GM21423 (cell line): Measurements from ENCODE around the gene GDF15.

Experiments
- ATAC-seq: cut with Tn5 transposase; IDR thresholded peaks from one replicate; pipeline ENCODE4 v1.9.1; 2021; ENCODE audit warnings: mild to moderate bottlenecking, moderate library complexity; ENCODE audit not compliant: unreplicated experiment

Gene GDF15

DNA sequence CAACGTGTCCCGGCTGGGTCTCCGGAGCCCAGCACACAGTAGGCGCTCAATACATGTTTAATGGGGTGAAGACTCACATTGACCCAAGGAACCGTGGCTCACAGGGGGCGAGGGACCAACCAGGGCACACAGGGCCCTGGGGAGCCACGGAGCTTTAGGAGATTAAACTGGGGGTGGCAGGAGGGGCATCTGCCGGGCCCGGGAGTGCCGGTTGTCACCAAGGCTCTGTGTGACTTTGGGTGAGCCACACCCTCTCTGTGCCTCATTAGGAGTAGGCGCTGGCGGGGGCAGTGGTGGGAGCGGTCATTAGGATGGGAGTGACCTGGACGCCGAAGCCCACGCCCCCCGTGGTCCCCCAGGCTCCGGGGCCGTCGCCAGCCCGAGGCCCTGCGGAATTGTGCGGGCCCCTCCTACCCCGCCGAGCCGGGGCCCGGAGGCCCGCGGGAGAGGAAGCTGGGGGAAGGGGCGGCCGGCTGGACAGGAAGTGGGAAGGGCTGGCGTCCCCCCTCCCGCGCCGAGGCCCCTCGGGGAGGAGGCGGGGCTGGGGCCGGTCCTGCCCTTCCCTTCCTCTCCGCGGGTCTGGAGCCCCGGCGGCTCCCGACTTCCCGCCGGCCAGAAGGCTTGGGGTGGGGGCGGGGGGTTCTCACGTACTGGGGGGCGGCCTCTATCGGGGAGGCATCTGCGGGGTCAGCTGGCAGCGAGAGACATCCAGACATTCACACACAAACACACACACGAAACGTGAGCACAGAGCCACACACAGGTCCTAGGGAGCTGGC, 31.5 kb downstream of the GDF15 start:
- peak; percentile 26 for ATAC-seq

- no peak for ATAC-seq
Observed at GRCh38 chr19:18418029-18418482, 32.1 kb downstream of the GDF15 start.

DNA sequence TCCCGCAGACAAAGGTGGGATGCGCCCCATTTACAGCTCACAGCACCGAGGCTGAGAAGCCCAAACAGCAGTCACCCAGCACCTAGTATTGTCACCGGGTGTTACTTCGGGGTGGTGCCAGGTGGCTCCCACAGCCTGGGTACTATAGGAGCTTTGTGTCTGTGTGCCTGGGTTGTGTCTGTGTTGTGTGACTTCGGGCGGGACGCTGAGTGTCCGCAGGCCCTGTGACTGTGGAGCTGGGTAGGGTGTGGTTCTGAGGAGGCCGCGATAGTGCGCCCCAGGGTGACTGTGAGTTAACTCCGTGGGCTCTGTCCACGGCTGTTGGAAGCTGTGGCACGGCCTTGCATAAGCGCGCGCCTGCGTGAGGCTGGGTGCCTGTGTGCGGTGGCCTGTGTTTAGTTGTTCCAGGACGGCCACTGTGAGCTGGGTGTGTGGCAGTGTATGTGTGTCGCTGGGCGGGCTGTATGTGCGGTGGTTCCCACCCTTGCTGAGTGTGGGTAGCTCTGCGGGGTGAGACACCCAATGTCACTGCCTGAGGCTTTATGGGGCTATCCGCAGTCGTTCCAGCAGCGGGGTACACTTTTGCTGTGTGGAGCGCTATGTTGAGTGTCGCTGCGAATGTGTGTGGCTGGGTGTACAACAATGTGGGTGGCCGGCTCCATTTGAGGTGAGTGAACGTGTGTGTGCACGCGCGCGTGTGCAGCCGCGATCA, 32.7 kb downstream of the GDF15 start:
- ATAC-seq = peak; percentile 2

GRCh38 chr19:18419195-18419698, 33.3 kb downstream of the GDF15 start, which contains the start of gene SSBP4:
SSBP4 (plus strand) TSS chr19:18419398; CDS start chr19:18419649, 251 bp downstream.
- ATAC-seq = peak; percentile 30

DNA sequence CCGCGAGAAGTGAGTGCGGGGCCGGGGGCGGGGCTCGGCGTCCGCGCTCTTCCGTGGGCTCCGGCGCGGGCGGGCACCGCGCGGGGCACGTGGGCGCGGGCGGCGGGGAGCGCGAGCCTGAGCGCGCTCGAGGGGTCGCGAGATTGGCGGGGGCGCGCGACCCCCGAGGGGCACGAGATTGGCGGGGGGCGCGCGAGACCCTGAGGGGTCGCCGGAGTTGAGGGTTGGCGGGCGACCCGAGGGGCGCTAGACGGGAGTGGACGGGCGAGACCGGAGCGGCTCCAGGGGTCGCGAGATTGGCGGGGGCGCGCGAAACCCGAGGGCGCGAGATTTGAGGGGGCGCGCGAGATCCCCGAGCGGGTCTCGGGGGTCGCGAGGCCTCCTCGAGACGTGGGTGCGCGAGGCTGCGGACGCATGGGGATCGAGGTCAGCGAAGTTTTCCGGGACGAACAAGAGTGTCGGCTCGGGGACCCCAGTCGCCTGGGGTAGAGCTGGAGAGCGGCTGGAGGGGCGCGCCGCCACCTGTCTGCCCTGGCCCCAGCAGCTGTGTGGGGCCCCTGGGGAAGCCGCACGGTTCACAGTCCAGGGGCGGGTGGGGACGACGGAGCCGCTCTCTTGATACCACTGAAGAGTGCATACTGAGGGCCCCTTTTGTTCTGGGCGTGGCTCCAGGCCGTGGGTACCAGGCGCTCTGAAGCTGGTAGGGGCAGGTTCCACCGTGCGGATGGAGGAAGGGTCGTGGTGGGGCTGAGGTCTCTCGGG, 33.9 kb downstream of the GDF15 start:
- ATAC-seq = no peak

- no peak for ATAC-seq
Observed at GRCh38 chr19:18420930-18421329, 35.0 kb downstream of the GDF15 start.

GRCh38 chr19:18421371-18421959, 35.5 kb downstream of the GDF15 start:
- ATAC-seq = no peak

GRCh38 chr19:18422530-18423191, 36.7 kb downstream of the GDF15 start:
- no peak for ATAC-seq

GRCh38 chr19:18423258-18424020, 37.5 kb downstream of the GDF15 start:
- ATAC-seq = no peak

GRCh38 chr19:18424122-18424889, 38.3 kb downstream of the GDF15 start:
- no peak for ATAC-seq

DNA sequence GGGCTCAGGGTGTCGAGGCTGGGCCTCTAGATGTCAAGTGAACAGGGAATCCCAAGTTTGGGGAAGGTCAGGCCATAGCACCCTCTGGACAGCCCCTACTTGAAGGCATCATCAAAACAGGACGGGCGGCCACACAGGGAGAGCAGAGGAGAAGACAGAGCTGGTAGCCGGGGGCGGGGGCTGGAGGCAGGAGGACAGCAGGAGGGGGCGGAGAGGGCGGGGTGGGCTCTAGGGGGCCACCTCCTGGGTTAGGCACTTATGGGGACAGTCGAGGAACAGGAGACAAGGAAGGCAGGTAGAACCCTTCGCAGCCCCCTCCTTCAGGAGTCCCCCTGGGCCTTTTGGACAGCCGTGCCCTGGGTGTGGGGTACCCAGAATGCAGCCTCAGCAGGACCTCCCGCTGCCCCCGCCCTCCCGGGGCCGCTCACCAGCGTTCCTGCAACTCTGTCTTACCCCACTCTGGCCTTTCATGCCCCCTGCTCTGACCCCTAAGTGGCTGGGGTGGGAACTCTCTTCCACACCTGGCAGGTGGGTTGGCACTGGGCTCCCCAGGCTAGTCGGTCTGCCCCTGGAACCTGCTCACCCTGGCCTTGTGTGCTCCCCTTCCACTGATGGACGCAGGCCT, 39.0 kb downstream of the GDF15 start:
- no peak for ATAC-seq

- ATAC-seq = no peak
Observed at GRCh38 chr19:18425515-18426415, 39.8 kb downstream of the GDF15 start.

GRCh38 chr19:18426416-18426767, 40.4 kb downstream of the GDF15 start:
- no peak for ATAC-seq

DNA sequence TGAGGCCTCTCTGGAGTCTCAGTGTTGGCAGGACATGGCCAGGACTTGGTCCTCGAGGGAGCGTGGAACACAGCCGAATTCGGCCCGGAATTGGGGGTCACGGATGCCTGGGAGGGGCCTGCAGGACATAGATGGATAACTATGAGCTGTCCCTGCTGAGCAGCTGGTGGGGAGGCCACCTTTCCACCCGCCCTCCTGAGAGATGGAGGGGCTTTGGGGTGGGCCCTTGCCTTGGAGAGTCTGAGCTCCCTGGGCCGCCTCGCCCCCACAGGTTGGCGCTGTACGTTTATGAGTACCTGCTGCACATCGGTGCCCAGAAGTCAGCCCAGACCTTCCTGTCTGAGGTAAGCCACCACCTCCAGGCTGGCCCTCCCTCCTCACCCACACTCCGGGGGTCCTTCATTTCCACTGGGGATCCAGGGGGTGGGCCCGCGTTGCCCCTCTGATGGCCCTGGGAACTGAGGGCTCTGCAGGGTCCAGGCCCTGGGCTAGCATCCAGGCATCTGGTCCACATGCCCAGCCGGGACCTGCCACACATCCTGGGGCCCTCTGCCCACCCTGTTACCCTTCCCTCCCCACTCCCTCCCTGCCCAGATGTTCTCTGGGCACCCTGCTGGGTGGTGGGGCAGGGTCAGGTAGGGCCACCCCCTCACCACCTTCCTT, 41.3 kb downstream of the GDF15 start:
- ATAC-seq = no peak

GRCh38 chr19:18427743-18428113, 41.8 kb downstream of the GDF15 start:
- no peak for ATAC-seq

- ATAC-seq = peak; percentile 2
Observed at GRCh38 chr19:18428173-18428786, 42.3 kb downstream of the GDF15 start.
